SH-SY5Y (cell line): ENCODE measurements around the gene DRD3.

Experiments
- GATA2 ChIP-seq: IDR thresholded peaks from 2 replicates; pipeline ENCODE4 v1.6.1; 2011; ENCODE audit warnings: mild to moderate bottlenecking, low read depth, low read length
- GATA3 ChIP-seq: IDR thresholded peaks from 2 replicates; pipeline ENCODE4 v1.6.1; 2011; ENCODE audit warnings: low read depth, mild to moderate bottlenecking, low read length, moderate library complexity

GRCh38 chr3:114079761-114080160 is 99.1 kb downstream of the DRD3 start:
- TF ChIP-seq GATA2 (no peak), GATA3 (no peak)
